Cardiac muscle cell (in vitro differentiated cells and primary cell): ENCODE data around the gene MSRB3. TPM values are rescaled to one million over a fixed set of nuclear protein-coding genes. Genes with fewer than 3 reads are reported as not detected.
"Not testable (repeated sequence)": the region's sequence is repeated elsewhere in the genome, so short reads cannot be mapped to it uniquely, and the experiment has no call there.

ENCODE experiments used
- DNase-seq, 2 donors: peaks; one replicate each; pipeline versions ENCODE4 v3.0.0 to v3.0.0-alpha.2; 2010 to 2017; ENCODE audit warnings: low read depth in 1 of 2, low spot score in 1 of 2
- H3K27ac ChIP-seq: fragments of 200-600 bp; sonication (generic); 2 replicates; pipeline ENCODE4 v1.5.1; 2016
- H3K27me3 ChIP-seq: fragments of 200-600 bp; sonication (generic); 2 replicates; pipeline ENCODE4 v1.6.0; 2016; ENCODE audit warnings: control low read depth
- H3K36me3 ChIP-seq: fragments of 200-600 bp; sonication (generic); 2 replicates; pipeline ENCODE4 v1.5.1; 2016; ENCODE audit warnings: control low read depth
- H3K4me1 ChIP-seq: fragments of 200-600 bp; sonication (generic); 2 replicates; pipeline ENCODE4 v1.8.1; 2017; ENCODE audit warnings: low read depth, mild to moderate bottlenecking, mixed run types
- H3K4me3 ChIP-seq: fragments of 200-600 bp; sonication (generic); 2 replicates; pipeline ENCODE4 v1.5.1; 2016; ENCODE audit warnings: mild to moderate bottlenecking
- H3K9me3 ChIP-seq: fragments of 200-600 bp; sonication (generic); 2 replicates; pipeline ENCODE4 v1.5.1; 2017; ENCODE audit warnings: low read depth, mild to moderate bottlenecking, control low read depth
- polyA plus RNA-seq: library from polyadenylated mRNA; unstranded; fragments of >200 nt; fragmentation: Nextera tagmentation; extraction: Ambion mirVana; gene quantifications from 2 replicates; pipeline ENCODE4 v1.2.1, GENCODE V29; 2016
- total RNA-seq: library from RNA; depleted of rRNA; stranded (reverse); fragments of >200 nt; gene quantifications from 2 replicates; pipeline ENCODE4 v1.2.3, GENCODE V29; 2016
- TF ChIP-seq, protein P1 (sequence below): IDR thresholded peaks from 2 replicates; pipeline ENCODE4 v1.5.1; 2012; ENCODE audit warnings: low read depth, mild to moderate bottlenecking, low read length

MSRB3 gene
- total and polyA plus RNA-seq, 2 experiments from 2014 or later: 41.0 to 72.4 TPM

DNA sequence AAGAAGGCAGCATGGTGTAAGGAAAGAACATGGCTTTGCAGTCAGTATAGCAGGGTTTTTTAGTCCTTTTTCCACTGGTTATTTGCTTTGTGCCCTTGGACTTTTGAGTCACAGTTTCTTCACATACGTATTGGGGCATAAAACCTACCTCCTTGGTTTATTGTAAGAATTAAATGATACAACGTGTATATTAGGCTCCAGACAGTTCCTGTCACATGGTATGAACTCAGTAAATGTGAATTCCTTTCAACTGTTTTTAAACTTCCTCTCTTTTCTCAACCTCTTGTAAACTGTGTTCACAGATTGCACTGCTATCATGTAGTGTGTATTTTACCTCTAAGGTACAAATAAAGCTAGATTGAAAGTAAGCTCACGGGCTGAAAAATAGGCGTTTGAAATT is 29.5 kb downstream of the MSRB3 start:
- H3K36me3 ChIP-seq: peaks cover 5% of the 10 kb centered on the region
- peak in 1 of 2 donors; percentile 9 for DNase-seq
- no peak overlapping the region for H3K4me3 ChIP-seq
- peak overlapping the region; percentile 40 for H3K27ac ChIP-seq
- H3K4me1 ChIP-seq: peaks cover 16% of the 10 kb centered on the region
- H3K27me3 ChIP-seq: no peaks in the 10 kb centered on the region
- no peaks in the 10 kb centered on the region for H3K9me3 ChIP-seq
- TF ChIP-seq, protein P1, sequence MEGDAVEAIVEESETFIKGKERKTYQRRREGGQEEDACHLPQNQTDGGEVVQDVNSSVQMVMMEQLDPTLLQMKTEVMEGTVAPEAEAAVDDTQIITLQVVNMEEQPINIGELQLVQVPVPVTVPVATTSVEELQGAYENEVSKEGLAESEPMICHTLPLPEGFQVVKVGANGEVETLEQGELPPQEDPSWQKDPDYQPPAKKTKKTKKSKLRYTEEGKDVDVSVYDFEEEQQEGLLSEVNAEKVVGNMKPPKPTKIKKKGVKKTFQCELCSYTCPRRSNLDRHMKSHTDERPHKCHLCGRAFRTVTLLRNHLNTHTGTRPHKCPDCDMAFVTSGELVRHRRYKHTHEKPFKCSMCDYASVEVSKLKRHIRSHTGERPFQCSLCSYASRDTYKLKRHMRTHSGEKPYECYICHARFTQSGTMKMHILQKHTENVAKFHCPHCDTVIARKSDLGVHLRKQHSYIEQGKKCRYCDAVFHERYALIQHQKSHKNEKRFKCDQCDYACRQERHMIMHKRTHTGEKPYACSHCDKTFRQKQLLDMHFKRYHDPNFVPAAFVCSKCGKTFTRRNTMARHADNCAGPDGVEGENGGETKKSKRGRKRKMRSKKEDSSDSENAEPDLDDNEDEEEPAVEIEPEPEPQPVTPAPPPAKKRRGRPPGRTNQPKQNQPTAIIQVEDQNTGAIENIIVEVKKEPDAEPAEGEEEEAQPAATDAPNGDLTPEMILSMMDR: no peak

DNA sequence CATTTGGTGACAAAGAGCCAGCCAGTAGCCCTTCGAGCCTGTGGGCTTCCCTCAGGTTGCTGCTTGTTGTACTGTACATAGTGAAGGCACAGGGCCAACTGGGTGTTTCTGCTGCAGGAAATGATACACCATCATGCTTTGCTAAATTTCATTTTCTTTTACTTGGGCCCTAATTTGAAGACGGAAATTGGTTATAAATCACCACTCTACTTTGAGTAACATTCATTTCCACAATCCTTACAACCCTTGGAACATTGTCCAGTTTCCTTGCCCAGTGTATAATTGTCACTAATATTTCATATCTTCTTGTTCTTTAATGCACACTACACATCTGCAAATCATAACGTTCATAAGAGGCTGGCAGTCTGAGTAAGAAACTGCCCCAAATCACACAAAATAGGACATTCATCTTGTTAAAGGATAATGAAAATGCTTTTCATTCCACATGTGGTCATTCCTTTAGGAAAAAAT is 30.2 kb downstream of the MSRB3 start:
- TF ChIP-seq, protein P1: no peak
- no peaks in the 10 kb centered on the region for H3K9me3 ChIP-seq
- DNase-seq: peak in 1 of 2 donors; percentile 42
- no peak overlapping the region for H3K4me3 ChIP-seq
- H3K36me3 ChIP-seq: peaks cover 5% of the 10 kb centered on the region
- peaks cover 16% of the 10 kb centered on the region for H3K4me1 ChIP-seq
- H3K27ac ChIP-seq: peak overlapping the region; percentile 40
- H3K27me3 ChIP-seq: no peaks in the 10 kb centered on the region

DNA sequence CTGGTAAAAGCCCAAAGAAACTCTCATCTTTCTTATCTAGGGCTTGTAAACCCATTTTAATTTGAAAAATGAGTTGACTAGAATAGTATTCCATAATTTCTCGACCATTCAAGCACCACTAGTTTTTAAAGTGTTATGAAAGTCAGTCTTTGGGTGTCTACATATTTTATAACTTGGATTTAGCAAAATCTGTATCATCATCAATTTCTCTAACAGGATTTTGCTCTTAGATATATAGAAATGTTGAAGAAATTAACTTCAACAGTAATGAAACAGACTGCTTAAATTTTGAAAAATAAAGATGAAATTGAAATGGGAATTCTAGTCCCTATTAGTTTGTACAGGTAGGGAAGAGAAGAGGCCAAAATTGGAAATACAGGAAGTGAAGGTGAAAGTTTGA is 32.8 kb downstream of the MSRB3 start:
- no peak for DNase-seq
- Histone ChIP-seq H3K27ac (no peak overlapping the region), H3K36me3 (peaks cover 5% of the 10 kb centered on the region), H3K27me3 (no peaks in the 10 kb centered on the region), H3K4me1 (peaks cover 16% of the 10 kb centered on the region), H3K9me3 (no peaks in the 10 kb centered on the region), H3K4me3 (no peak overlapping the region)
- TF ChIP-seq, protein P1: no peak

DNA sequence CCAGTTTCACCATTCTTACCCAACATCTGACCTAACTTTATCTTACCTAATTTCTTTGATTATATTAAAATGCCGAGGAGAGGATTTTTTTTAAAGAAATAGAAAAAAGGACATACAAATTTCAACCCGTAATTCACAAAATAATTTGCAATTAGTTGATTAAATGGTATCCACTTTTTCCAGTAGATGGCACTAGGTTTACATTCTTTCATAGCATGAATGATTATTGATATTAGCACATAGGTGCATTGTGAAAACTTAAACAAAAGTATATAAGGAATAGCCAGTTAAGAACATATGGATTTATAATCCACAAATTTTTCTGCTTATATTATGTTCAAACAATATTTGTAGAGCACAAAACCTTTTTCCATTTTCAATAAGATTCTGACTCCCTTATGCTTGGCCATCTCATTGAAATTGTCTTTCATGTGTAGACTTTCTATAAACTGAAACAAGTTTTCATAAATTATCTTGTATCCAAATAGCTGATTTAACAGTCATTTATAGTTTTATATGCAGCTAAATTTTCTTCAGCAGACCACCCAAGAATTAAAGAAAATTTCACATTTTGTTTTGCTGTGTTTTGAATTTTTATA is 35.3 kb downstream of the MSRB3 start:
- TF ChIP-seq, protein P1: peak; percentile 49
- H3K27ac ChIP-seq: no peak overlapping the region
- DNase-seq: peak in 1 of 2 donors; percentile 53

DNA sequence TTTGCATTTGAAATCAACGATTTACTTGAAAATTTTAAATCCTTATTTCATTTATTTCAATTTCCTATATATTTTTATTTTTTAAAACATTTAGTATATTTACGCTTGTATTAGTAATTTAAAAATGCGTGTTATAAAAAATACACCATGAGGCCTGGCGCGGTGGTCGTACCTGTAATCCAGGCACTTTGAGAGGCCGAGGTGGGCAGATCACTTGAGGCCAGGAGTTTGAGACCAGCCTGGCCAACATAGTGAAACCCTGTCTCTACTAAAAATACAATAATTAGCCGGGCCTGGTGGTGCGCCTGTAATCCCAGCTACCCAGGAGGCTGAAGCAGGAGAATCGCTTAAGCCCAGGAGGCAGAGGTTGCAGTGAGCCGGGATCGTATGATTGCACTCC is 36.8 kb downstream of the MSRB3 start:
- not testable (repeated sequence) for H3K27ac ChIP-seq, DNase-seq, H3K36me3 ChIP-seq

More for the DNA sequence above, 35.3 kb downstream of the MSRB3 start:
- H3K9me3 ChIP-seq: no peaks in the 10 kb centered on the region
- peaks cover 4% of the 10 kb centered on the region for H3K4me1 ChIP-seq
- H3K4me3 ChIP-seq: no peak overlapping the region
- H3K36me3 ChIP-seq: peaks cover 3% of the 10 kb centered on the region
- no peaks in the 10 kb centered on the region for H3K27me3 ChIP-seq

DNA sequence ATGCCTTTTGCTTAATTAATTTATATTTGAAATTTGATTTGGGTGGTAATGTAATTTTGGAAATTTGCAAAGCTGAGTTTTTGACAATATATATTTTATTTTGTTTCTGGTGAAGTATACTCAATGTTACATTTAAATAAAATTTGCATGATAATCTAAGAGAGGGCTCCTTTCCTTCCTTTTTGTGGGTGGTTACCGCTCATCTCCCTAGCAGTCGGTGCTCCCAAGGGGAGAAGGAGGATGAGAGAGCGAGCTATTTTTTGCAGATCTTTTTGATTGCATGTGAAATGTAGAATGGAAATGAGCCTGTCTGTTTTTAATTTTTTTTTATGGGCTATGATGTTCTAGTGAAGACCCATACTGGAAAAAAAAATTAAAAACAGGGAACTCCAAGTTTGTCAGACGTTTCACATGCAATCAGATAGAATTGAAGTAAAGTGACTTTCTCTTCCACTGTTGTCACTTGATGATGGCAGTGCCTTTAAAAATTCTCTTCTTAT is 39.8 kb downstream of the MSRB3 start:
- H3K36me3 ChIP-seq: no peaks in the 10 kb centered on the region
- H3K4me3 ChIP-seq: no peak overlapping the region
- H3K27ac ChIP-seq: no peak overlapping the region
- H3K4me1 ChIP-seq: peaks cover 19% of the 10 kb centered on the region
- H3K27me3 ChIP-seq: no peaks in the 10 kb centered on the region
- DNase-seq: no peak
- H3K9me3 ChIP-seq: no peaks in the 10 kb centered on the region
- TF ChIP-seq, protein P1: no peak

More for the DNA sequence above, 36.8 kb downstream of the MSRB3 start:
- not testable (repeated sequence) for H3K9me3 ChIP-seq, H3K27me3 ChIP-seq, H3K4me3 ChIP-seq
- H3K4me1 ChIP-seq: peaks cover 13% of the 10 kb centered on the region
